Measurements from ENCODE around the gene C16orf86. TPM values are rescaled to one million over a fixed set of nuclear protein-coding genes. Genes with fewer than 3 reads are reported as not detected.

Gene C16orf86
- total RNA-seq, 1 experiment from 2014 or later, result 0.79 TPM

DNA sequence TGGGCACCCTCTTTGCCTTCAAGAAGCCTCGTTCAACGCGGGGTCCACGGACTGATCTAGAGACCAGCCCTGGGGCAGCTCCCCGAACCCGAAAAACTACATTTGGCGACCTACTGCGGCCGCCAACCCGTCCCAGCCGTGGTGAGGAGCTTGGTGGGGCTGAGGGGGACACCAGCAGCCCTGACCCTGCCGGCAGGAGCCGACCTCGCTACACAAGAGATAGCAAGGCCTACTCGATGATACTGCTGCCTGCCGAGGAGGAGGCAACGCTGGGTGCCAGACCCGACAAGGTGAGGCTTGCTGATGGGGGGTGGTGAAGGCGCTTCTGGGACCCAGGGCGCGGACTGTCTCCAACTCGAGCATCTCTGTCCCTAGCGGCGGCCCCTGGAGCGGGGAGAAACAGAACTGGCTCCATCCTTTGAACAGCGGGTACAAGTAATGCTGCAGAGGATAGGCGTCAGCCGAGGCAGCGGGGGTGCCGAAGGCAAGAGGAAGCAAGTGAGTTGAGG lies 12.2 kb upstream of the C16orf86 start (continued):
- TF ChIP-seq TCF7L2 (IDR thresholded peaks at IDR 0.05; ENCODE audit: borderline replicate concordance, extremely low read depth, insufficient read depth, insufficient read length) (no peak), EZH2phosphoT487 (IDR thresholded peaks at IDR 0.05; ENCODE audit: borderline replicate concordance) (no peak), EGR1 (IDR thresholded peaks at IDR 0.05; ENCODE audit: low read depth) (no peak), POLR2AphosphoS5 (IDR thresholded peaks at IDR 0.05; ENCODE audit: low read depth, low read length) (no peak), RAD21 (IDR thresholded peaks at IDR 0.05; ENCODE audit: low read depth) (no peak), CBX3 (IDR thresholded peaks at IDR 0.05; ENCODE audit: low read depth) (no peak), ZFX (IDR thresholded peaks at IDR 0.05) (no peak)
- TF ChIP-seq, protein P1, sequence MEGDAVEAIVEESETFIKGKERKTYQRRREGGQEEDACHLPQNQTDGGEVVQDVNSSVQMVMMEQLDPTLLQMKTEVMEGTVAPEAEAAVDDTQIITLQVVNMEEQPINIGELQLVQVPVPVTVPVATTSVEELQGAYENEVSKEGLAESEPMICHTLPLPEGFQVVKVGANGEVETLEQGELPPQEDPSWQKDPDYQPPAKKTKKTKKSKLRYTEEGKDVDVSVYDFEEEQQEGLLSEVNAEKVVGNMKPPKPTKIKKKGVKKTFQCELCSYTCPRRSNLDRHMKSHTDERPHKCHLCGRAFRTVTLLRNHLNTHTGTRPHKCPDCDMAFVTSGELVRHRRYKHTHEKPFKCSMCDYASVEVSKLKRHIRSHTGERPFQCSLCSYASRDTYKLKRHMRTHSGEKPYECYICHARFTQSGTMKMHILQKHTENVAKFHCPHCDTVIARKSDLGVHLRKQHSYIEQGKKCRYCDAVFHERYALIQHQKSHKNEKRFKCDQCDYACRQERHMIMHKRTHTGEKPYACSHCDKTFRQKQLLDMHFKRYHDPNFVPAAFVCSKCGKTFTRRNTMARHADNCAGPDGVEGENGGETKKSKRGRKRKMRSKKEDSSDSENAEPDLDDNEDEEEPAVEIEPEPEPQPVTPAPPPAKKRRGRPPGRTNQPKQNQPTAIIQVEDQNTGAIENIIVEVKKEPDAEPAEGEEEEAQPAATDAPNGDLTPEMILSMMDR (IDR thresholded peaks at IDR 0.05 in 2 of 3, conservative IDR thresholded peaks at IDR 0.05 in 1 of 3; ENCODE audit: borderline replicate concordance in 1 of 3, insufficient read depth in 1 of 3, low read depth in 2 of 3, low read length in 2 of 3), result no peak

DNA sequence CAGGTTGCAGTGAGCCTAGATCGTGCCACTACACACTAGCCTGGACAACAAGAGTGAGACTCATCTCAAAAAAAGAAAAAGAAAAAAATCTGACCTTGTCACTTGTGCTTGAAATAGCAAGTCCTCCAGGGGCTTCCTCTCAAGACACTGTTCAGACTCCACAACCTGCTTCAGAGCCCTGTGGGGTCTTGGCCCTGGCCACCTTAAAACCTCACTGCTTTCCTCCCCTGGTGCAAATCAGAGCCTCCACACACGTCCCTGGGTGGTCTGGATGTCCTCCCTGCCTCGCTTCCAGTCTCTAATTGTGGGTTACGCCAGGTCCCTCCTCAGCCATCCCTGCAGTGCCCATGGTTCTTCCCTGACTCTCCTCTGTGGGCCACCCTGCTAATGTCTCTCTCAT lies 11.3 kb upstream of the C16orf86 start:
- CTCF ChIA-PET, result no interaction called here
- intact Hi-C loops (cut with micrococcal nuclease), result no loop called here
- TF ChIP-seq, protein P2, sequence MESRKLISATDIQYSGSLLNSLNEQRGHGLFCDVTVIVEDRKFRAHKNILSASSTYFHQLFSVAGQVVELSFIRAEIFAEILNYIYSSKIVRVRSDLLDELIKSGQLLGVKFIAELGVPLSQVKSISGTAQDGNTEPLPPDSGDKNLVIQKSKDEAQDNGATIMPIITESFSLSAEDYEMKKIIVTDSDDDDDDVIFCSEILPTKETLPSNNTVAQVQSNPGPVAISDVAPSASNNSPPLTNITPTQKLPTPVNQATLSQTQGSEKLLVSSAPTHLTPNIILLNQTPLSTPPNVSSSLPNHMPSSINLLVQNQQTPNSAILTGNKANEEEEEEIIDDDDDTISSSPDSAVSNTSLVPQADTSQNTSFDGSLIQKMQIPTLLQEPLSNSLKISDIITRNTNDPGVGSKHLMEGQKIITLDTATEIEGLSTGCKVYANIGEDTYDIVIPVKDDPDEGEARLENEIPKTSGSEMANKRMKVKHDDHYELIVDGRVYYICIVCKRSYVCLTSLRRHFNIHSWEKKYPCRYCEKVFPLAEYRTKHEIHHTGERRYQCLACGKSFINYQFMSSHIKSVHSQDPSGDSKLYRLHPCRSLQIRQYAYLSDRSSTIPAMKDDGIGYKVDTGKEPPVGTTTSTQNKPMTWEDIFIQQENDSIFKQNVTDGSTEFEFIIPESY (IDR thresholded peaks at IDR 0.05; ENCODE audit: extremely low read depth, insufficient replicate concordance, low read length), result no peak
- TF ChIP-seq ZNF274 (IDR thresholded peaks at IDR 0.05; ENCODE audit: low read depth, low read length), result no peak
- TF ChIP-seq EGR1 (IDR thresholded peaks at IDR 0.05; ENCODE audit: low read depth), result no peak
- TF ChIP-seq, protein P3, sequence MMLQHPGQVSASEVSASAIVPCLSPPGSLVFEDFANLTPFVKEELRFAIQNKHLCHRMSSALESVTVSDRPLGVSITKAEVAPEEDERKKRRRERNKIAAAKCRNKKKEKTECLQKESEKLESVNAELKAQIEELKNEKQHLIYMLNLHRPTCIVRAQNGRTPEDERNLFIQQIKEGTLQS (IDR thresholded peaks at IDR 0.05), result no peak
- TF ChIP-seq CBX3 (IDR thresholded peaks at IDR 0.05; ENCODE audit: low read depth), result no peak
- no peak for TF ChIP-seq RAD21 (IDR thresholded peaks at IDR 0.05; ENCODE audit: low read depth)
- TF ChIP-seq ZFX (IDR thresholded peaks at IDR 0.05), result no peak
- no peak for TF ChIP-seq TCF7L2 (IDR thresholded peaks at IDR 0.05; ENCODE audit: borderline replicate concordance, extremely low read depth, insufficient read depth, insufficient read length)
- TF ChIP-seq, protein P4, sequence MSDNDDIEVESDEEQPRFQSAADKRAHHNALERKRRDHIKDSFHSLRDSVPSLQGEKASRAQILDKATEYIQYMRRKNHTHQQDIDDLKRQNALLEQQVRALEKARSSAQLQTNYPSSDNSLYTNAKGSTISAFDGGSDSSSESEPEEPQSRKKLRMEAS (IDR thresholded peaks at IDR 0.05), result no peak
- TF ChIP-seq EZH2 (IDR thresholded peaks at IDR 0.05), result no peak
- no peak for TF ChIP-seq JUND (IDR thresholded peaks at IDR 0.05)
- no peak for TF ChIP-seq SIN3A (IDR thresholded peaks at IDR 0.05; ENCODE audit: low read depth)
- no peak for TF ChIP-seq FOSL1 (IDR thresholded peaks at IDR 0.05; ENCODE audit: low read depth)
- no peak for TF ChIP-seq SP1 (IDR thresholded peaks at IDR 0.05; ENCODE audit: low read depth)
- TF ChIP-seq POLR2AphosphoS5 (IDR thresholded peaks at IDR 0.05; ENCODE audit: low read depth, low read length), result no peak
- no peak for TF ChIP-seq POLR2A (IDR thresholded peaks at IDR 0.05; ENCODE audit: borderline replicate concordance, extremely low read depth, insufficient read depth, insufficient read length)
- TF ChIP-seq SRF (IDR thresholded peaks at IDR 0.05; ENCODE audit: low read depth), result no peak

More for the DNA sequence above, 11.3 kb upstream of the C16orf86 start:
- no peaks in the 10 kb centered on the region for H3K9me2 ChIP-seq (ENCODE audit: insufficient read depth)
- no TSS peak for BruUV-seq (replicated peaks)
- no peak overlapping the region for H3K9ac ChIP-seq (ENCODE audit: low read length)
- H3K9me3 ChIP-seq (ENCODE audit: control insufficient read depth in 1 of 2, insufficient read depth in 1 of 2, low read depth in 1 of 2, low read length in 2 of 2), result no peaks in the 10 kb centered on the region
- ATAC-seq (no peak), DNase-seq (ENCODE audit: low read depth, low spot score) (no peak)
- H3K27ac ChIP-seq (ENCODE audit: low read depth, low read length), result no peak overlapping the region
- H4K20me1 ChIP-seq (ENCODE audit: insufficient read depth), result no peaks in the 10 kb centered on the region
- H2AFZ ChIP-seq (ENCODE audit: low read depth, low read length, poor library complexity, severe bottlenecking), result no peak overlapping the region
- RAD21 ChIA-PET (ENCODE audit: low non-redundant PET in 1 of 2, low total read pairs in 2 of 2, uncharacterized antibody in 2 of 2, unreplicated experiment in 2 of 2), result no interaction called here
- H3K27me3 ChIP-seq (ENCODE audit: insufficient read depth, low read length), result no peaks in the 10 kb centered on the region
- H3K4me2 ChIP-seq (ENCODE audit: low read length), result no peak overlapping the region
- POLR2A ChIA-PET, result no interaction called here
- H3K4me1 ChIP-seq (ENCODE audit: control insufficient read depth in 1 of 2, insufficient read depth in 2 of 2, low read length in 2 of 2), result peaks cover 0 to 15% of the 10 kb centered on the region in 2 experiments; a peak in 2 of 4 replicates
- peaks cover 0 to 6% of the 10 kb centered on the region in 2 experiments; a peak in 1 of 4 replicates for H3K36me3 ChIP-seq (ENCODE audit: control insufficient read depth in 1 of 2, insufficient read depth in 2 of 2, low read length in 2 of 2)
- H3K4me3 ChIP-seq (replicated peaks in 1 of 2; ENCODE audit: low read depth in 1 of 2, low read length in 2 of 2), result no peak overlapping the region
- peaks cover 21% of the 10 kb centered on the region; the same call in 1 of the 2 replicates for H3K79me2 ChIP-seq (ENCODE audit: insufficient read depth, low read length)

Measured in HCT116 (cell line).